ENCODE data around the gene PSMB2.

DNA sequence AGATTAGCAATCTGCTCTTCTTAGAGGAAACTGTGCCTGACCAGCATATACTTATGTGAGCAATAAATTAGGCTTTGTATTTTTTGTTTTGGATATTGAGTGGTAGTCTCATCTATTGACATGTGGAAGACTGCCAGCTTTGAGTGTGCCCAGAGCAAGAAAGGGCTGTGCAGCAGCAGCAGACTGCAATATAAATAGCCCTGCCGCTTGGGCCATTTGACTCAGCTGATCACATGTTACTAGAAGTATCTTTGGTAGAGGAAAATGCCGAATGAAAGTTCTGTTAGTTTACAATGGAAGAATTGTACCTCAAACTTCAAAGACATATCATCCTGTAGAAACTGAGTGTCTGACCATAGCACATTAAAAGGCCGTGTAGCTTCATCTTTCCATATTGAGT lies 9.1 kb upstream of the PSMB2 start:
- TF ChIP-seq ZNF792 (tag by site-specific recombination; IDR thresholded peaks at IDR 0.05) (no peak), ZNF10 (tag by site-specific recombination; IDR thresholded peaks at IDR 0.05) (no peak), ZNF433 (tag by site-specific recombination; IDR thresholded peaks at IDR 0.05; ENCODE audit: low read depth) (no peak), ZBTB17 (tag by site-specific recombination; IDR thresholded peaks at IDR 0.05) (no peak)
- TF ChIP-seq, protein P1, sequence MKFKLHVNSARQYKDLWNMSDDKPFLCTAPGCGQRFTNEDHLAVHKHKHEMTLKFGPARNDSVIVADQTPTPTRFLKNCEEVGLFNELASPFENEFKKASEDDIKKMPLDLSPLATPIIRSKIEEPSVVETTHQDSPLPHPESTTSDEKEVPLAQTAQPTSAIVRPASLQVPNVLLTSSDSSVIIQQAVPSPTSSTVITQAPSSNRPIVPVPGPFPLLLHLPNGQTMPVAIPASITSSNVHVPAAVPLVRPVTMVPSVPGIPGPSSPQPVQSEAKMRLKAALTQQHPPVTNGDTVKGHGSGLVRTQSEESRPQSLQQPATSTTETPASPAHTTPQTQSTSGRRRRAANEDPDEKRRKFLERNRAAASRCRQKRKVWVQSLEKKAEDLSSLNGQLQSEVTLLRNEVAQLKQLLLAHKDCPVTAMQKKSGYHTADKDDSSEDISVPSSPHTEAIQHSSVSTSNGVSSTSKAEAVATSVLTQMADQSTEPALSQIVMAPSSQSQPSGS (tag by site-specific recombination; IDR thresholded peaks at IDR 0.05; ENCODE audit: low read depth), result no peak

Data from HEK293 (cell line).